DMS153 (cell line): Measurements from ENCODE around the gene OSBPL10.

Experiments used
- DNase-seq: peaks from one replicate; lab custom pipeline; 2025; lab: John Stamatoyannopoulos, UW

The OSBPL10 gene

DNA sequence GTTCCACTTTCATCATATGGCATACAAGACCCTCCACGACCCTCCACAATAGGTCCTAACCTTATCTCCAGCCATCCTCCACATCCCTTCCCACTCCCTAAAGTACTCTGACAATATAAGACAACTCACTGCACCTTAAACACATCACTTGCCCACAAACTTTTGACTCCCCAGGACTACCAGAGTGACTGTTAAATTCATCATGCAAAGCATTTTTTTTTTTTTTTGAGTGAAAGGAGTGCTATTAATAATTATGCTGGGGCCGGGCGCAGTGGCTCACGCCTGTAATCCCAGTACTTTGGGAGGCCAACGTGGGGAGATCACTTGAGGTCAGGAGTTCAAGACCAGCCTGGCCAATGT, 55.8 kb downstream of the OSBPL10 start:
- DNase-seq = no peak

GRCh38 chr3:31924610-31925270, 56.3 kb downstream of the OSBPL10 start:
- no peak for DNase-seq

- no peak for DNase-seq
These were observed 58.1 kb downstream of the OSBPL10 start for GRCh38 chr3:31922962-31923361.

GRCh38 chr3:31921837-31922236, 59.2 kb downstream of the OSBPL10 start:
- no peak for DNase-seq

DNA sequence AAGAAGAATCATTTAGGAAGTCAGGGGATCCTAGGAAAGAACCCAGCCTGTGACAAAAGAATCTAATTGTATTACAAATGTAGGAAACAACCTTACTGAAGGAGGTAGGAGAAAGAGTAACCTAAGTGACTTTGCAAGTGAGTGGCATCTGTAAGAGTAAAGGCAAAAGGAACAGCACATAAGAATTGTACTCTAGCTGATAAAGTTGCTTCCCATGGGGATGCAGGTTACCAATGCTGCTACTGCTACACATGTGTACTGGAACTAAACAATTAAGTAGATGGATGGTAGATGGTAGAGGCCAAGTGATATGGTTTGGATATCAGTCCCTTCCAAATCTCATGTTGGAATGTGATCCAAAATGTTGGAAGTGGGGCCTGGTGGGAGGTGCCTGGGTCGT, 60.8 kb downstream of the OSBPL10 start:
- no peak for DNase-seq

DNA sequence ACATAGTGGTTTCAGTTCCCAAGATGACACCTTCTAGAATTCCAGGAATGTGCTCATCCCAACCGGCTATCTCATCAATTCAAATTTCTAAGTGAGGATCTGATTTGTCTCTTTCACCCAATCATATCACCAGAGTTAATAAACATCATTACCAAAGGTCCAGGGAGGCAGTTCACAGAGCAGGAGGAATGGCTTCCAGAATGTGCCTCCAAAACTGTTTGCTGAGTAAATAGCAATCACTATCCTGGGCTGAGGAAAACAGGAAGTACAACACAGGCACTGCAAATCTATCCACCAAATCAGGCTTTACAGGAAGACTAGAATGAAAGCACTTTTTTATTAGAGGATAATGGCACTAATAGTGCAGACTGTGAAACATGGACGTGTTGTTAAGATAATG, 61.5 kb downstream of the OSBPL10 start:
- no peak for DNase-seq

- DNase-seq = no peak
These were observed 62.6 kb downstream of the OSBPL10 start for GRCh38 chr3:31918179-31919150.

GRCh38 chr3:31917303-31918005, 63.6 kb downstream of the OSBPL10 start:
- no peak for DNase-seq

DNA sequence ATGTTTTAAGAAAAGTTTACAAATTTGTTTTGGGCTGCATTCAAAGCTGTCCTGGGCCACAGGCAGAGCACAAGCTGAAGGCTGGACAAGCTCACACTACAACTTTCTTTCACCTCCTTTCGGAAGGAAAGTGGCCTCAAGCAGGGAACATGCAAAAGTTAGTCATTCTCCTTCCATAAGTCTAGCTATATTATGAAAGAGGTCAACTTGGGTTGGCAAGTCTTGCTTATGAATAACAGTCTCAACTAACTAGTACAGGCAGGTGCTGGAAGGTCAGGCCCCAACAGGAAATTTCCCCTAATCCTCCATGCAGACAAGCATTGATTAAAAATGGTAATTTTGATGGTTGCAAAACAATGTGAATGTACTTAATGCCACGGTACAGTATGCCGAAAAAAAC, 69.4 kb downstream of the OSBPL10 start:
- no peak for DNase-seq

GRCh38 chr3:31911124-31911523, 69.9 kb downstream of the OSBPL10 start:
- no peak for DNase-seq

DNA sequence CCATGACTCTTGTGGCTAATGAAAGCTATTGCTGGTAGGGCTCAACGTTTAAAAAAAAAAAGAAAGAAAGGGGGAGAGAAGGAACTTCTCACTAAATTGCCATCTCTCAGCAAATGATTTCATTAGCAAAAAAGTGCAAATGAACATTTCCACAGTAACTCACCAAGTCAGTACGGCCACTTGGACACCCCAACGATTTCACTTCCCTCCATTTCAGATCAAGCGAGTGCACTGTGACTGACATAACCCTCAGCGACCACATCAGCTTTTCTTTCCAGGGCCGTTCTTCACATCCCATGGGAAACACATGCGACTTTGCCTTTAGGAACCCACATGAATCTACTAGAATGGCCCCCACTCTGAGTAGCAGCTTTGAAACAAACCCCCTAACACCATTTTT, 71.6 kb downstream of the OSBPL10 start:
- no peak for DNase-seq

- peak; percentile 49 for DNase-seq
These were observed 72.5 kb downstream of the OSBPL10 start for GRCh38 chr3:31908391-31909097.

DNA sequence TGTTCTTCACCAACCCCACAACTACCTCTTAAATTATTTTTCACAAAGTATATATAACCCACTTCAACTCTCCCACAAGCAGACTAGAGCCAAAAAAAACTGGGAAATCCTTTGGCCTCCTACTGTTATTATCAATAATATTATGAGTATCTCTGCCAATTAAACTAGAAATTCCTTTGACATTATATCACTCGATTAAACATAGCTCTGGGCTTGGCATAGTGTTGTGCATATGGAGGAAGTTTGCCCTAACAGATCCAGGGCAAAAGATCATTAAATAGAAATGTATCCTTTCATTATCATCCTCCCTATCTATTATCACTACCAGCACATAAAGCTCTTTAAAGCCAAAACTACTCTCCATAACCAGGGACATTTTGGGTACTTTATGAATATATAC, 74.9 kb downstream of the OSBPL10 start:
- DNase-seq = no peak

DNA sequence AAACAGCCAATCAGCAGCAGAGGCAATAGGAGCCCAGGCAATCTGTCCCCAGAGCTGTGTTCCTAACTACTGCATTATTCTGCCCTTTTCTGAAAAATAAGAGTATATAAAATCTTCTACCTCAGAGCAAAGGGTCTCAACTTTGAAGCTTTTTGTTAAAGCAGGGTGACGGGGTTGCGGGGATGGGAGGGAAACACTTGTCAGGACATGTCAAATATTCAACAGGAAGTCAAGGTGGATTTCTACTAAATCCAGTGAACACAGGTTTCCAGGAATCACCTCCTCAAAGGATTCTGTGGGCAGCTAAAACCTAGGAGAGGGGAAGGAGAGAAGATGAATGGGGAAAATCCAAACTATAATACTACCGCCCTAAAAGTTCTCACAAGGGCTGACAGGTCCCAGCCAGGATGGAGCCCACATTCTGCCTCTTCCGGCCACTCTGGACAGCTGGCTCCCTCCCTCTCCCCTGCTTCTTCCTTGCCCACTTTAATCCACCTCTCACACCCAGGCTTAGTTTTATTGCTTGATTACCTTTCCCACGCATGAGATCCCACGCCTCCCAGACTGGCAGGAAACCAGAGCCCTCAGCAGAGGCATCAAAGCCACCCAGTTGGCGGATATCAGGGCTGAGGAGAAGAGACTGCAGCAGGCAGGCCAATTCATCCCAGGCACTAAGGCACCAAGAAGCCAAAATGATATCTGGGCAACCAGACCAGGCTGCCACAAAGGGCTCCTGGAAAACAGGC, 77.2 kb downstream of the OSBPL10 start:
- DNase-seq = no peak

GRCh38 chr3:31900583-31900982, 80.5 kb downstream of the OSBPL10 start:
- DNase-seq = no peak

DNA sequence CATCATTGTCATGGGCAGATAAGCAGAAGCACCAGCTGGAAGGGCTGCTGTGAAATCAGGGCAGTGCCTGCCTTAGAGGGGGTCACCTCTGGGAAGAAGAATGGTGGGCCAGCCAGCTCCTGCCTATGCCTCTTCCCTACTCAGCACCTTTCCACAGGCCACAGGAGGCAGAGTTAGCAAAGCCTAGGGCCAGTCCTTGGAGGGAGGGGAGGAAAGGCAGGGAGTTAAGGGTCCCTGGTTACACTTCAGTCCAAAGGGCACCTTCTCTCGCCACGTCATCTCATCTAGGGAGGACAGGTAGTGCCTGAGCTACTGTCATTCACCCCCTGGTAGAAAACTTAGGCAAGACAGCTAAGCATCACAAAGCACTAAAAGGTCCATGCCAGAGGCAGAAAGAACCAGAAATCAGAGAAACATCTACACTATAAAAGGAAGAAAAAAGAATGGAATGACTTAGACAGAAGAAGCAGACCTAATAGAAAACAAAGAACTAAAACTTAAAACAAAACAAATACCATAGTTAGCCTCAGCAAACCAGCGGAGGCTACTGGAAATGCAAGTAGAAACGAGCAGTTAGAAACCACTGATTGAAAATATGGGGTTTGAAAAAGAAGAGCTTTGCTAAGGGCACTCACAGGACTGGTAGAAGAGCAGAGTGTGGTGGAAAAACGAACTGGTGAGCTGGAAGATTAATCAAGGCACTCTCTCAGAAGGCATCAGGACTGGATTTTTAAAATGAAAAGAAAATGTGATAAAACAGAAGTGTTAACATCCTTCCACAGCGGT, 84.2 kb downstream of the OSBPL10 start:
- DNase-seq = no peak

DNA sequence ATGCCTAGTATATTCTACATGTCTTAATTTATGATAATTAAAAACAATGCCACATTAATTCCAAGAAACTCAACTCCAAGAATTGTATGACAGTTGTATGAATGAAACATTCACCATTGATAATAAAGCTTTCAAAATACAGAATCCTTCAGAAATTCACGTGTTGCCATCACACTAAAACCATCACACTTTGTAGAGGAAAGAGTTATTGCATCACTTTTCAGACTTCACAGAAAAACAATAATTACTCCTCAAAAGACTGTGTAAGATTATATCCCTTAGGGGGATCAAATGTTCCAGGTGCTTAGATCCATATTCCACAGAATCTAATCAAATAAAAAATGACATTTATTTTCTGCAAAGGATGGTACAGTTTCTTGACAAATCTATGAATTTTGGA, 85.0 kb downstream of the OSBPL10 start:
- no peak for DNase-seq

GRCh38 chr3:31895471-31895870, 85.6 kb downstream of the OSBPL10 start:
- no peak for DNase-seq

DNA sequence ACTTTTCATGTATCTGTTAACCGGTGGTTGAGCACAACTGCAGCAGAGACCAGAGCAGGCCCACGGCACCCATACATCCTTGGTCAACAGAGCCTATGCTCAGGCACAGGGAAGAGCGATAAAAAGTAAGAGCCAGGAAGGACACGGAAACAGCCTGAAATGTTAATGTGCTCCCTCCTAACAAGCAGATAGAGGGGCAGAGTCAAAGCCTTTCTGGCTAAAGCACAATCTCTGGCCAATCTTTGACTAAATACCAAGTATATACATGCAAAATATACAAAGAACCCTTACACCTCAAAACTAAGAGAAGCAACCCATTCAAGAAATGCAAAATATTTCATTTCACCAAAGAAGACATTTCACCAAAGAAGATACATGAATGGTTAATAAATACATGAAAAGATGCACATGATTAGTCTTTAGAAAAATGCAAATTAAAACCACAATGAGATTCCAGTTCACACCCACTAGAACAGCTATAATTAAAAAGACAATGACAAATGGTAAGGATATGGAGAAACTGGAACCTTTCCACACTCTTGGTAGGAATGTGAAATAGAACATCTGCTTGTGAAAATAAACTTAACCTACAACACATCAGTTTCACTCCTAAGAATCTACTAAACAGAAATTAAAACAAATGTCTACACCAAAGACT, 88.0 kb downstream of the OSBPL10 start:
- no peak for DNase-seq

DNA sequence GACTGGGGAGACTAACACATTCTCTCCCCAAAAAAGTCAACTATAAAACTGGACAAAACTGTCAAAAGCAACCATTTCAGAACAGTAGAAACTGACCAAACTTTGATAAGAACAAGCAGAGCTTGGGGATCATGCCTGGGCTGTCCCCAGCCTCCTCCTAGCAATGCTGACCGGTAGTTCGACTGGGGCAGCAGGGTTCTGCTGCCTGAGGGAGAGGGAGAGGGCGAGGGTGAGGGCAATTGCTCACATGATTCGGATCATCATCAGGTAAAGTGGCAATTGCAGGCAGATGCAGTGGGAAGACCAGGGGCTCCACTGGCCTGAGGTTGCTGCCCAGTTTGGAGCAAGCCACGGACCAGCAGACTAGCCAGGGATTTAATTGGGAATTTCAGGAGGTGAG, 88.6 kb downstream of the OSBPL10 start:
- DNase-seq = no peak
